HG02588 (cell line): ENCODE results near the gene METTL24.

Experiments used
- ATAC-seq: cut with Tn5 transposase; IDR thresholded peaks from one replicate; pipeline ENCODE4 v1.9.1; 2021; ENCODE audit warnings: mild to moderate bottlenecking, moderate library complexity; ENCODE audit not compliant: unreplicated experiment

METTL24 gene

GRCh38 chr6:110211753-110212152 is 146.4 kb downstream of the METTL24 start:
- ATAC-seq: no peak

GRCh38 chr6:110207652-110208051 is 150.5 kb downstream of the METTL24 start:
- ATAC-seq: no peak

- ATAC-seq: no peak
These were observed 156.8 kb downstream of the METTL24 start for GRCh38 chr6:110201151-110201884.

- no peak for ATAC-seq
These were observed 159.6 kb downstream of the METTL24 start for GRCh38 chr6:110198561-110198960.

GRCh38 chr6:110196874-110197273 is 161.3 kb downstream of the METTL24 start:
- ATAC-seq: no peak

GRCh38 chr6:110195639-110196038 is 162.5 kb downstream of the METTL24 start:
- ATAC-seq: no peak
